DMS153 treated with DMSO at 0.1 percent for 48 hours (cell line): ENCODE results near the gene PTHLH.

Experiments
- DNase-seq: peaks from one replicate; lab custom pipeline; 2025; ENCODE audit not compliant: unreplicated experiment; lab: John Stamatoyannopoulos, UW

Gene PTHLH

DNA sequence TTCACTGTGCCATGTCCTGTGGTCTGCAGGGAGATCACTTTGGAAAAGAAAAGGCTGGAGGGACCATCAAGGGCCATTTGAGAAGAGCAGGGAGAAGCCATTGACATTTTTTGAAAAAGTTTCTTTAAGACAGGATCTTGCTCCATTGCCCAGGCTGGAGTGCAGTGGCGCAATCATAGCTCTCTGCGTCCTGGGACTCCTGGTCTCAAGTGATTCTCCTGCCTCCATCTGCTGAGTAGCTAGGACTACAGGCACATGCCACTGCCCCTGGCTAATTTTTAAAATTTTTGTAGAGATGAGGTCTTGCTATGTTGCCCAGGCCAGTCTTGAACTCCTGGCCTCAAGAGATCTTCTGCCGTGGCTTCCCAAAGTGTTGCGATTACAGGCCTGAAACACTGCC is 32.3 kb downstream of the PTHLH start:
- no peak for DNase-seq

DNA sequence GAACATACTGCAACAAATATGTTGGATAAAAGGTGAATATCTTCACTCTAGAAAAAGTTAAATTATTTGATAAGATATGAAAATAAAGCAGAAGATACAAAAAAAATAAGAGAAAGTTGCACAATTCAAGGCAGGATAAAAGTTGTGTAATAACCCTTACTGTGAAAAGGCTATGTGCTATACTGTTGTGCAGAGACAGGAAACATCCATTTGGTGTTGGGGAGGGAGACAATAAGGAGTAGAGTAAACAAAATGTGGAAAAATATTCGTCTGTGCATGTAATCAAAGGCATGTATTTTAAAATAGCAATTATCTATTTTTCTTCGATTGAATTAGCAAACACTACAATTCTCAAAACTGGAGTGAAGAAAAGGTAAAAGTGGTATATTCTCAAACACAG is 34.8 kb downstream of the PTHLH start:
- DNase-seq = no peak

DNA sequence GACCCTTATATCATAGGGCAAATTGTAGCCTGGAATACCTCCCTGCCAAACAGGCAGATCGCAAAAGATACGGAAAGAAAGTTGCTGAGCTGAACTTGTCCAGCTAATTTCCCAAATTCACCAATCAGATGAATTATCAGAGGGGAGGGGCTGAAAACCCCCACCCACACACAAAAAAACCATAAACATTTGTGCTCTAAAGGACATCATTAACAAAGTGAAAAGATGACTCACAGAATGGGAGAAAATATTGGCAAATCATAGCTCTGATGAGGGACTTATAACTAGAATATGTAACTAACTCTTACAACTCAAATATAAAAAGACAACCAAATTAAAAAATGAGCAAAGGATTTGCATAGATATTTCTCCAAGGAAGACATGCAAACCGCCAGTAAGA is 36.3 kb downstream of the PTHLH start:
- DNase-seq = no peak

DNA sequence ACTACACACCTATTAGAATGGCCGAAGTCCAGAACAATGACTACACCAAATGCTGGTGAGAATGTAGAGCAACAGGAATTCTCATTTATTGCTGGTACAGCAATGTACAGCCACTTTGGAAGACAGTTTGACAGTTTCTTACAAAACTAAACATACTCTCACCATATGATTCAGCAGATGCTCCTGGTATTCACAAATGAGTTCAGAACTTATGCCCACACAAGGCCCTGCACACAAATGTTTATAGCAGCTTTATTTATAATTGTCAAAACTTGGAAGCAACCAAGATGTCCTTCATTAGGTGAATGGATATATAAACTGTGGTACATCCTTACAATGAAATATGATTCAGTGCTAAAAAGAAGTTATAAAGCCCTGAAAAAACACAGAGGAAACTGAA is 38.3 kb downstream of the PTHLH start:
- no peak for DNase-seq

DNA sequence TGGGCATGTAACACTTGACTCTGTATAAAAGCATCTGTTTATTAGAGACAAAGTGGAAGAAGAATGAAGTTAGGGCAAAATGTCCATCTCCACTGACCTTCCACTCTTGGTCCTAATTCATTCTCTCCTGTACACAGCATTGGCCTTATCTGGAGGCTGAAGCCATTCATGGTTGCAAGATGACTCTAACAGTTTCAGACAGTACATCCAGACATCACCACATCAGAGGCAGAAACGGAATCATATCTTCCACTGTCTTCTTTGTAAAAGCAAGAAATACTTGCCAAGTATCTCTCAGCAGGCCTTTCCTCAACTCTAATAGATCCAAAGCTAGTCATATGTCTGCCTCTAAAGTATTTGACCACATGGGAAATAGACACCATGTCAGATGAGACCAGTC is 41.1 kb downstream of the PTHLH start:
- no peak for DNase-seq

DNA sequence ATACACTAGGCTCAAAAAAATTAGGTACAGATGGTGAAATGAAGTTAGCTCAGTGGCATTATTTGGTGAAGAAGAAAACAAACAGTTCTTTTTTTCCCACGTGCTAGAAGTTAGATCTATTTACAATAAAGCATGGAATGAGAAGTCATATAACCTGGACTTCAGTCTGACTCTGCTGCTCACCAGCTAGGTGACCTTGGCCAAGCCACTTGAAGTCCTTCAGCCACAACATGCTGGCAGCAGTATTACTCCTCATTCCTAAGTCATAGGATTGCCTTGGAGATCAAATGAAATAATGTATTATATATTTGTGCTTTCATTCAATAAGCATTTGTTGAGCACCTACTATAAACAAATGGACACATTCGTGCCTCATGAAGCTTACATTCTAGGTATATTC is 45.2 kb downstream of the PTHLH start:
- no peak for DNase-seq

DNA sequence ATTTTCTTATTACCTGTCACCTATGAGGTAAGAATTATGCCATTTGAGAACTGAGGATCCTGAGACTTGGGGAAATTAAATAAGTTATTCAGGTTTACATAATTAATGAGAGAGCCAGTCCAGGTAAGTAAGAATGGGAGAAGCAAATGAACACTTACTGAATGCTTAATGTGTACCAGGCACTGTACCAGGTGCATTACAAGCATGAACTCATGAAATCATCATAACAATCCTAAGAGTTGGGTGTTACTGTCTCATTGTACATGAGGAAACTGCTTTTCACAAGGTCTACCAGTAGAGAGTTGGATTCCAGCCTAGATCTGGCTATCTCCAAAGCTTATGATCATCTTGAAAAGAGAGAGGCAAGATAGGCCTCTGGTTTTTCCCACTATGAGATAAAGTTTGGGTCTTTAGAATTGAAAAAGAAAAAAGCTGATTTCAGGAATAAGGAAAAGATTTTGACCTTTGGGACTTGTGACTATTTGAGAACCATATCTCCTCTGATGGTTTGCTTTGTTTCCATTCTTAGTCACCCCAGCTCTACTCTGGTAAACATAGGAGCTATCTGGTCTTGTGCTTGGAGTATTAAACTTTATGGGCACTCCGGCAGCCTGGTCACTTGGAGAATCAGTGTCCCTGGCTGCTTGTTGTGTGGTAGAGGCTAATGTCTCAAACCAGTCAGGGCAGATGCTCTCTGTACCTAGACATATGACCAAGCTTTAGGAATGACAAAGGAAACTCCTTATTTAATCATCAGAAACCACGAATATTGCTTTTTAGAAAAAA is 48.0 kb downstream of the PTHLH start:
- DNase-seq = no peak

DNA sequence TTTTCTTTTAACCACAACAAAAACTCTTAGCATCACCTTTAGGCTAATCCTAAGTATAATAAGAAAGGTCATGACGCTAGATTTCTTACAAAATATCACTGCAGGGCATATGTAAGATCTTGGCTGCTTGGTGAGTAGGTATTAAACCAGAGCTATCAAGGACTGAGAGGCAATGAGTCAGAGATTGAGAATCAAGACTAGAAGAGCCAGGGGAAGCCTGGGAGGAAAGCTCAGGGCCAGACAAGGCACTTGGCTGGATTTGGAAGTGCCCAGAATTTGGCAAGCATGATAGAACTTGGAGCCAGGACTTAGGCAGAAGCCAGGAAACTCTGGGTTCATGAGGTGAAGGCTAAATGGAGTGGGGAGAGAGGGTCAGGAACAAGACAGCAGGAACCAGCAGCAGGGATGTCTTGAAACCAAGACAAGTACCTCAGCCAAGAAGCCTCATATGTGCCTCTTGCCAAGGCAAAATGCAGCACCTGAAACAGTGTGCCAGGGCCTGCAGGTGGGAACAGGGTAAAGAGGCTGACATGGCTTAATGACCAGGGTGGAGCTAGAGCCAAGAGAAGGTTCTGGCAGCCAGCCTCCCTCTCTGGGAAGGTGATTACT is 49.9 kb downstream of the PTHLH start:
- DNase-seq = no peak

DNA sequence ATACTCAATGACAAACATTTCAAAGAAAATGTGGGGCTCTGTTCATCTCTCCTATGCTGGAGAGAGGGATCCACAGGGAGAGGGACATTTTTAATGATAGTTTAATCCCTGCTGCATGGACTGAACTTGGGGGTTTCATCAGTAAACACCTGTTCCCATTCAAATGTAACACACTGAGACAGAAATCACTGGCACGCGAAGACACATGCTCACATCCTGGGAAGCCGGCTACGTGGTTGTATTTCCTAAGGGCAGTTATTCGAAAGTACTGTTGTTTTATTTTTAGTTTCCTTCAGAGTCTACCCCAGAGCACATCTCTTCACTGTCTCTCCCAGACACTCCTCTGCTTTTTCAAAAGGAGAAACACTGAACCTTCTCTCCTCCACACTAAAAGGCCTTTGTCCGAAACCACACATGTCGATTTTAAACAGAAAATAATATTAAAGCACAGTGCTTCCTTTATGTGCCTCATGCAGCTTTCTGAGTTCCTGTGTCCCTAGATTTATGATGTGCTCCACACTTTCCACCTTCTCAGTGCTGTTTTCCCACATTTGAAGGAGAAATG is 52.8 kb downstream of the PTHLH start:
- DNase-seq = no peak

DNA sequence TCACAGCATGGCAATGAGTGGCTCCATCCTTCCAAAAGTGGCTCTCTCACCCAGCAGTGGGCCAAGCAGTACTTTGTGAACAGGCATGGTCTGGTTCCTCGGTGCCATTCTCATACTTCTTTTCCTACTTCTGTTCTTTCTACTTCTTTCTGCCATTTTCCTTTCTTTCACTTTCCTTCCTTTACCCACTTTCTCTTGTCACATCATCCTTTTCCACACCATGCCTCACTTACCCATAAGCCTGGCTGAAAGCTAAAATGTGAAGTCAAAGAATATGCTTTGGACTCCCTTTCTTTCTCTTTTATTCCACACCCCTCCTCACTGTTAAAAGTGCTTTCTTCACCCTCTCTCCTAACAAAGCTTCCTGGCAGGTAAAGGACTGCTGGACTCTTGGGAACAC is 57.0 kb downstream of the PTHLH start:
- no peak for DNase-seq

DNA sequence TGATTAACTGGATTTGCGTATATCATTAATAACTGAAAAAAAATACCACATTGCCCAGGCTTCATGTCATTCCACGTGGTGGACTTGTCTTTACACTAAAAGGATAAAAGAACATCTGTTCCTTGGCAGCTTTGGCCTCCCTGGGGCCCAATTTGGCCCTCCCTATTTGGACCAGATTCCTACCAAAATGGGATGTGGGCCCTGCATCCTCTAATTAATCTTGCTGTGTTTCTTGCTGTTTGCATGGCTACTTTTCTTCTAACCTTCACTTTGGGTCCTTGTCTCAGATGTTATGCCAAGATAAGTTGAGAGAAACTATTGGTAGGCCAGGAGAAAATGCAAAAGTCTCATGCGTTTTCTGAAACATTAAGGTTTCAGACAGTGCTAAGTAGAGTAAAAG is 57.5 kb downstream of the PTHLH start:
- DNase-seq = no peak

DNA sequence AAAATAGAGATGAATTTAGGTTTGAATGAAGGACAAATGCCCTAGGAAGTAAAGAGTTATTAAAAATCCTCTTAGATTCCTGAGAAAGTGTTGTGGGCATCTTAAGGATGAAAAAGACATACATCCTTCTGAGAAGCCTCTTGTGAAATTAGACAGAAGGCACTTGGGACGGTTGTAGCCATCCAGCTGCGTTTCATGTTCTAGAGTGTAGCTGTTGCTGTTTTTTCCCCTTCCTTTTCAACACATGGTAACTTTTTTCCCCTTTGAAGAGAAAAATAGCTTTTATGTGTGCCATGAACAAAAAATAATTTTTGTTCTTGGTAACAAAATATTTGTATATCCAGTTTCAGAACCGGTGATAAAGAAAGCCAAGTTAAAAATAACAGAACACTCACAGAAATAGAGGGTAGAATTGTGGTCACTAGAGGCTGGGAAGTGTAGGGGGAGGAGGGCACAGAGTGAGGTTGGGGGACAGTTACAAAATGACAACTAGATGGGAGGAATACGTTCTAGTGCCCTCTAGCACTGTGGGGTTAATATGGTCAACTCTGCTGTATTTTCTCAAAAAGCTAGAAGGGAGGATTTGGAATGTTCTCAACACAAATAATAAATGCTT is 58.4 kb downstream of the PTHLH start:
- DNase-seq = no peak

DNA sequence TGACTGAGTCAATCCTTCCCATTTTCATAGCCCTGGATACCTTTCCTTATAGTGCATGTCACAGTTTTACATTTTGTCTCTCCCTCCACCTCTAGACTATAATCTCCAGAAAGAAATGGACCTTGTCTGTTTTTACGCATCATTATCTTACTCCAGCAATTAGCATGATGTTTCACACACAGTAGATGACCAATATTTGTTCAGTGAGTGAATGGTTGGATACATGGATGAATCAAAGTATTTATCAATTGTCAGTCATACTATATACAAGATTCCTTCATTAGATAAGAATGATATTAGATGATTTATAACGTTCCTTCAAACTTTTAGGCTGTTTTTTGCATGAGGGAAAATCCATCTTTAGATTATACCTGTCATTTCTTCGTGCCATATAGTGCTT is 61.1 kb downstream of the PTHLH start:
- no peak for DNase-seq
